Stimulated activated CD4-positive, alpha-beta T cell treated with anti-CD3 and anti-CD28 coated beads, TNF-alpha, amount 100 ng/mL, for 4 hours (primary cell): ENCODE measurements around the gene TK2.
"Not testable (repeated sequence)": the region's sequence is repeated elsewhere in the genome, so short reads cannot be mapped to it uniquely, and the experiment has no call there.

Experiments
- DNase-seq, 3 experiments: peaks; one replicate each; pipeline ENCODE4 v3.0.0-alpha.2; 2020; ENCODE audit warnings: low read depth in 3 of 3

TK2 gene

GRCh38 chr16:66572356-66572755, 22.4 kb upstream of the TK2 start:
- DNase-seq = no peak

DNA sequence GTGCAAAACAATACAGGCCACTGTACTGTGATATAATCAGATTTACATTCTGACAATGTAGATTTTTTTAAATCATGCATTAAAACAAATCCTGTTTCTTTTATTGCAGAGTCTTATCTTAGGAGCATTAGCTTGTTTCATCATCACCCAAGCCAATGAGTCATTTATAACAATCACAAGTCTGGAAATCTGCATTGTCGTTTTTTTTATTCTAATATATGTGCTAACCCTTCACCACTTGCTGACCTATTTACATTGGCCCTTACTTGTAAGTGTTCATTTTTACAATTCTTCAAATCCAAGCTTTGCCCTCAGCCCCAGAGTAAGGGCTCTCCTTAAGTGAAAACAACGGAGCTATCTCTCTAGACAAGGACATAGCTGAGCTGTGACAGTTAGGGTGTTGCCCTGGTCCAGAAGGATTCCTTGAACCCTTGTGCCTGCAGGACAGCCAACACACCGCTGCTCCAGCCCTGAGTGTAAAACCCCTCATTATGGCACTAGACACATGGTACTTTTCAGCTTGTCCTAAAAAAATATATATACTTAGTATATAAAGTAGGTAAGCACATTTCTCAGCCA, 20.0 kb upstream of the TK2 start:
- no peak for DNase-seq

GRCh38 chr16:66569131-66569530, 19.2 kb upstream of the TK2 start:
- DNase-seq = no peak

DNA sequence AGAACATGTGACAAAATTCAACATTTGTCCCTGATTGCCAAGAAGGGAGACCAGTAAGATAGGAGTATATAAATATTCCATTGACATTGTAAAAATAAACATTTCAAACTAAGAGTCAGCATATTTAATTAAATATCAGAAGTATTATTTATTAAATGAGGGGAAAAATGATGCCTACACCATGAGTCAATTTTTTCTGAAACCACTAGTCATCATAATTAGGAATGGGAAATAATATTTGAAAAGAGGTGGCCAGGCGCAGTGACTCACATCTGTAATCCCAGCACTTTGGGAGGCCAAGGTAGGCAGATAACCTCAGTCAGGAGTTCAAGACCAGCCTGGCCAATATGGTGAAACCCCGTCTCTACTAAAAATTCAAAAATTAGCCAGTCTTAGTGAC, 18.4 kb upstream of the TK2 start:
- DNase-seq = no peak

DNA sequence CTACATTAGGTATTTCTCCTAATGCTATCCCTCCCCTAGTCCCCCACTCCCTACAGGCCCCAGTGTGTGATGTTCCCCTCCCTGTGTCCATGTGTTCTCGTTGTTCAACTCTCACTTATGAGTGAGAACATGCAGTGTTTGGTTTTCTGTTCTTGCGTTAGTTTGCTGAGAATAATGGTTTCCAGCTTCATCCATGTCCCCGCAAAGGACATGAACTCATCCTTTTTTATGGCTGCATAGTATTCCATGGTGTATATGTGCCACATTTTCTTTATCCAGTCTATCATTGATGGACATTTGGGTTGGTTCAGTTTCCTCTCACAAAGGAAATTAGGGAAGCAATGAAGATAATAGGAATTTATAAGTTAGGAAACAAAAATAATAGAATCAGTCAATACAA, 17.3 kb upstream of the TK2 start:
- not testable (repeated sequence) for DNase-seq

DNA sequence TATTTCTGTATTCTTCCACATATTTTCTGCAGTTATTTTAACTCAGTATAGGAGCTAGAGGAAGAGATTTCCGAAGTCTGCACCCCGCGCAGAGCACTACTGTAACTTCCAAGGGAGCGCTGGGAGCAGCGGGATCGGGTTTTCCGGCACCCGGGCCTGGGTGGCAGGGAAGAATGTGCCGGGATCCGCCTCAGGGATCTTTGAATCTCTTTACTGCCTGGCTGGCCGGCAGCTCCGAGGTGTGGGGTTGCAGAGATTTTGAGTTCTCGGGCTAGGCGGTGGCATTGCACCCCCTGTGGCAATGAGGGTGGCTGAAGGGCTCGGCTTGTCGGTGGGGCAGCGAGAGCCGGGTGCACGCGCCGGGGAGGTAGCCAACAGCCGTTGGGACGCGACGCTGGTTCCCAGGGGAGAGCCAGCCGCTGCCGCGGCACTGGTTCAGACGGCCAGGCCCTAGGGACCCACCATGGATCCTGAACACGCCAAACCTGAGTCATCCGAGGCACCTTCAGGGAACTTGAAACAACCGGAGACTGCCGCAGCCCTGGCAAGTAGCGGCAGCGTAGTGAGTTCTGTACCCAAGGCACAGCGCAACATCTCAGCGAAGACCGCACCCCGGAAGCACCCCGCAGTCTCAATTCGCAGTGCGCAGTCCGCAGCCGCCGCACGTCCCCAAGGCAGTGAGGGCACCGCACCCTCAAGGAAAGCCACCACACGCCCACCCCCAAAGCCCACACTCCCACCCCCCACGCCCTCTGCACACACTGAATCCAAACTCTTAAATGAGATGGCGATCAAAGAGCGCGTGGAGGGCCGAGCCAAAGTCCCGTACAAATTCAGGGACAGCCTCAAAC, 16.4 kb upstream of the TK2 start, which contains the start of gene CMTM1:
CMTM1 (plus strand) TSS at position 389 of the 851 bp plus-strand sequence; CDS start at position 464, 75 bp downstream.
- DNase-seq = no peak

DNA sequence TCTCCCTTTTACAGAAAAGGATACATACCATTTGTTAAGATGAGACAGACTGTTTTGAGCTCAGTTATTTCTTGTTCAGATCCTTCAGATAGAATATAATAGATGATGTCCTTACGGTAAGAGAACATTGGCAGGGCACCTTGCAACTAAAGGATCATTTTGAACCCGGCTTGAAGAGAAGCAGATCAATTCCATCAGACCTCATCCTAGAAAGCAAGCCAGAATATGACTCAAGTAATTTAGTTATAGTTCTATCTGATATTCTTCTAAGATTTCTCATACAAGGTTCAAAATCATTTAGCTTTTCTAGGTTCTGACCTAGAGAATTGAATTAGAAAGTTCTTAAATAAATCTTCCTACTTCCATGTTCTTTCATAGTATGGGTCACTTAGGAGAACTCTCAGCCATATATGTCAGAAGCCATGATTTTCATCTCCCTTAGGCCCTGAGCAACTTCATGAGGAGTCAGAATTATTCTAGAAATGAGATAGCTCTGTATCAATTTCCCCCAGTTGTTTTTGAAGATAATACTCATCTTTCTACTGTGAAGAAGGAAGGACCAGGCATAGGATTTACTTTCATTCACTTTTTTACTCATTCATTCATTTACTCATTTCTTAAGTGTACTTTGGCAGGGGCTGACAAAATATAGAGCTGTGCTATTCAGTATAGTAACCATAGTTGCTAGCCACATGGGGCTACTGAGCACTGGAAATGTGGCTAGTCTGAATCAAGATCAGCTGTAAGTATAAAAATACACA, 13.8 kb upstream of the TK2 start:
- DNase-seq = no peak

DNA sequence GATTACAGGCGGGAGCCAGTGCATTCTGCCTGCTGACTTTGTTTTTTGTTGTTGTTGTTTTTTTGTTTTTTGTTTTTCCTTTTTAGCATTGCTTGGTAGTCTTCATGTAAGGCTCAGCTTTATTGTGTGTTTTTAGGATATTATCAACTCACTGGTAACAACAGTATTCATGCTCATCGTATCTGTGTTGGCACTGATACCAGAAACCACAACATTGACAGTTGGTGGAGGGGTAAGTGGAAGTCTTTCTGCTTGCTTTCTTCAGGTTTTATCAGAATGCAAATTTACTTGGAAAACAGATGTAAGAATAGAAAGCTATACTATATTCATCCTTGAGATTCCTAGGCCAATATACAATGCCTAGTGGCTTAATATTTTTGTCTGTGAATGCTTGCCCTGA, 13.1 kb upstream of the TK2 start:
- DNase-seq = no peak

DNA sequence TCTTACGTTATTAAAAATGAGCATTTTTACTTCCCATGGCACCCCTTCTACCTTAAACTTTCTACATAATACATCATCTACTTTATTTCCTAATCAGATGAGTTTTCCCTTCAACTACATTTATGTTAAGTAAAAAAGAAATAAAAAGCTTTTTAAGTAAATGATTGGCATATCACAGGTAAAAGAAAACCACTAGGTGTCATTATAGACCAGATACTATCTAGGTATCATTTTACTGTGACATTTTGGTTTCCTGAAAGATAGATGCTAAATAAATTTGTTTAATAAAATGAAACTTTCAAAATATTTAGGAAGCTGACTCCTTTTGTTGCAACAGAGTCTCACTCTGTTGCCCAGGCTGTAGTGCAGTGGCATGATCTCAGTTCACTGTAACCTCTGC, 12.5 kb upstream of the TK2 start:
- no peak for DNase-seq

DNA sequence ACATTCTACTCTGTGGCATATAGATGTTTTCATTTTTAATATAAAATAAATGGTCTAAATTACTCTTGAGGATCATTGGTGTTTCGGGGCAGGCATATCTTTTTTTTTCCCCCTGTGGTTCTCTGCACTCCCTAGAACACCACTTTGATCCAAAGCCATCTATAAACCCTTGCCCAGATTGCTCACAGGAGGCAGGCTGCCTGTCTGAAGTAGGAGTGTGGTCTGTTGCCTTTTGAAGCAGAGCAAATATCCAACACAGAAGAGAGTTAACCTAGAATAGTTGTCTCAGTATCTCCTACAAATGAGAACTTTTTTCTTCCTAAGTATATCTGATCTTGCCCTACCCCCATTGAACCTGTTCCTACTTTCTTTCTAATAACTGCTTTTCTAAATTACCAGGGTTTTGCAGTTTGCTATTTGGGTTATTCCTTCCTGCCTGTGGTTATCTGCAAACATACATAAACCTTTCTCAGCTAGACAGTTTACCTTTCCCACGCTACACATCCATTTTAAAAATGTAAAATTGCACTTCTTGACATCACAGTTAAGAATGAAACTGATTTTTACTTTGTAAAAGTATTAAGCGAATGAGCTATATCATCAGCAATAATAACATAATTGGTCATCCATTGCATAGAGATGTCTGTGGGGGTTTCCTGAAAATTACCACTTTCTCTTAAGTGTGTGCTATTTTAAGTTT, 11.6 kb upstream of the TK2 start:
- no peak for DNase-seq

- DNase-seq = no peak
Measured at GRCh38 chr16:66560107-66560506, 10.2 kb upstream of the TK2 start.

DNA sequence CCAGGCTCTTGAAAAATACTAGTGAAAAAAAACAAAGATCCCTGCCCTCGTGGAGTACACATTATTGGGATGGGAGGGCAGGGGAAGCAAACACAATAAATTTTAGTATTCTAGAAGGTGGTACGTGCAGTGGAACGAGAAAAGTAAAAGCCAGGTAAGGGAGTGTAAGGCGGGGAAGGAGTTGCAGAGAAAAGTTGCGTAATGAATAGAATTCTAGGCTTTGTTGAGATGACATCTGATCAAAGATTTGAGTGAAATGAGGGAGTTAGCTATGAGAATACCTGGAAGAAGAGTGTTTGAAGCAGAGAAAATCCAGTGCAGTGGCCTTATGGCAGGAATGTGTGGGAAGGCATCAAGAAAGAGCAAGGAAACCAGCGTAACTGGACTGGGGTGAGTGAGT, 4.6 kb upstream of the TK2 start:
- DNase-seq = no peak

DNA sequence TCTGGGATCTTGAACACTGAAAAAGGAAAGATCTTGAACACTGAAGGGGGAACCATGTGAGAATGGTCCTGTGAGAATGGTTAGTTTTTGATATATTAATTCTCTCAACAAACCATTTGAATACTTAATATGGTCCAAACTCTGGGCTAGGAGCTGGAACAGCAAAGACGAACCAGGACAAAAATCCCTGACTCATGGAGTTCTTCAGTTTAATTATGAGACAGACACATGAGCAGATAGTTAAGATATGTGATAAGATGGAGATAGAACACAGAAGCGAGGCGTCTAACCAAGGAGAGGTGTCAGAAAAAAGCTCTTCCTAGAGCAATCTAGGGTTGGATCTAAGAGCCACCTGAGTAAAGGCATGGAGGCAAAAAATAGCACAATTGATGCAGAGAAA, 4.1 kb upstream of the TK2 start:
- no peak for DNase-seq

DNA sequence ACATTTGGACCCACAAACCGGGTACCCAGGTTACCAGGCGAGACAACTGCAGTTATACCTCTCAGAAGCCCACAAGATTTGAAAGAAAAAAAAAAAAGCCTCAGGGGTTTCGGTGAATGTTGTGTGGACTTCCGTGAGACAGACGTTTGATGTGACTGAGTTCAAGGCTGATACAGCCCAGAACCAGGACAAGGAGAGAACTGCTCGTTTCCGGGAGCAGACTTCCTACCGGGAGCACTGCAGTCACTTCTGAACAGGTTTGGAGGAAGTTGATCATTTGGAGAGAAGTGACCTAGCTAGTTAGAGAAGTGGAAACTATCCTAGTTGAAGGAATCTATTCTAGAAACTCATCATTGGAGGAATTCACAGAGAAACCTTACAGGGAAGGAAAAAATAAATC, 3.3 kb upstream of the TK2 start:
- DNase-seq = no peak

GRCh38 chr16:66552286-66553177, 2.6 kb upstream of the TK2 start, which contains the start of gene CKLF:
TSS of gene CKLF (plus strand) at chr16:66552576. CDS start at chr16:66552716, 140 bp downstream.
- peak; percentile 79 to 87 (median 83) for DNase-seq

DNA sequence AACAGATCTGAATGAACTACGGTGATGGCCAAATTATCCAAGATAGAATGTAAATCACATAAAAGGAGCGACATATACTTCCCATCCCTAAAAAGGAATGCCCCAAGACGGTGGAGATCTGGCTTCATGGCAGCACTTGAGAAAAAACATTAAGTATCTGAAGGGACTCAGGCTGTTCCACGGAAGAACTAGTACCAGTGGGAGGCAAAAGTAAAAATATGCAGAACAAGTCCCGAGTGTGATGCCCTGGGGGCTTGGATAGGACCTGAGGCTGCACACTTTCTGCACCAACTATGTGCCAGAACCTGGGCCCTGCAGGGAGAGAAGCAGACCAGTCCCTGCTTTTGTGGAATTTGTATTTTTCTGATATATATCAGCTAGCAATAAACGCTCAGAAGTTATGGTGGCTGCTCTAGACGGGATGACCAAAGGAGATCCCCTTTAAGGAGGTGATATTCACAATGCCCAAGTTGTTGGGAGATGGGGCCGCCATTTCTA, 1.9 kb upstream of the TK2 start:
- no peak for DNase-seq

DNA sequence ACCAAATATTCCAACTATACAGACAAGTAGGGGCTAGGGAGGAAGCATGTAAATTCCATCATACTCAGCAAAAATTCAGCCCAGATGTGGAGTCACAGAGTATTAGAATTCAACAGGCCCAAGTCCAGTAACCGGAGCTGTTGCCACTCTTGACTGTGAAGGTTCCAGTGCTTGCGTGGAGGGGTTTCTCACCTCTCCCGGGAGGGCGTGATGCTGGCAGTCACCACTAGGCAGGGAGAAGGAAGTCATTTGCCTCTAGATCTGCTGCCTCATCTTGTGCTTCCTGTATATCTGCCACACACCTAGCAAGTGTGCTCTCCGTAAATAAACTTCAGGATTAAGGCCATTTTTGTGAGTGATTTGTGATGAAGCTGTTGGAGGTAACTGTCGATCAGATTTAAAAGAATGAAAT, 1.4 kb upstream of the TK2 start:
- DNase-seq = peak in 2 of 3 experiments; percentile 26 to 27

DNA sequence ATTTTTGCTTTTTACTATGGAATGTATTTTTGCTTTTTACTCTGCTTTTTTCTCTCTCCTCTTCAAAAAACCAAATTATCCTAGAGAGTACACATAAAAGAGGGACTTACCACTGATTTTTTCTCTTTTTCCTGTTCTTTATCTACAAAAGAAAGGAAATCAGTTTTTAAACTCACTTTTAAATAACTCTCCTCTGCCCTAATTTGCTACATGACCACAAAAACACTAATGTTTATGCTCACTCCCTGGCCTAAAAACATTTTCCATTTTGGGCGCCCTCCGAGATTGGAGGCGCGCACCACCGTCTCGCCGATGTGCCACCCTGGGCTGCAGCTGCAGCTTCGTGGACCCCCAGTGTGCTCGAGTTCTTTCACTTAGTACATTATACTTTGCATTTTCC, 1.1 kb downstream of the TK2 start:
- DNase-seq = no peak

DNA sequence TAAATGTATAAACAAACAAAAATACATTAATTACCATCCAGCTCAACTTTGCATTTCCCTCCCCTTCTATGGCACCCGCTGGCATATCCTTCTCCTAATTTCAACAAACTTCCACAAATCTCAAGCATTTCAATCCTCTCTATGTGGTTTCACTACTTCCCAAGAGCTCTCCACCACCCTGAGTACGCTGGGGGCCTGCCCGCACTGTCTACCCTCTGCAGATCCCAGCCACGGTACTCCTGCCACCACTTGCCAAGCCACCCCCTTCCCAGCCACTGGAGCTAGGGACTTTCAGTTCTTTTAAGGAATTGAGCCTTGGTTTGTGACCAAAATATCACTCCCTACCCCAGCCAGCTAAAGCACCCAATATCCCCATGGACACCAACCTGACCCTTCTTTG, 1.9 kb downstream of the TK2 start:
- no peak for DNase-seq

GRCh38 chr16:66547101-66547989, 2.6 kb downstream of the TK2 start:
- DNase-seq = no peak
